NCI-H2196 (cell line): ENCODE data around the gene ZNF766.
A peak's percentile ranks its signal among the peaks of the same experiment; 100 is the strongest.
"Not testable (repeated sequence)": the region's sequence is repeated elsewhere in the genome, so short reads cannot be mapped to it uniquely, and the experiment has no call there.

Experiments used
- DNase-seq: peaks from one replicate; lab custom pipeline; 2025; ENCODE audit not compliant: unreplicated experiment; lab: John Stamatoyannopoulos, UW

ZNF766 gene

DNA sequence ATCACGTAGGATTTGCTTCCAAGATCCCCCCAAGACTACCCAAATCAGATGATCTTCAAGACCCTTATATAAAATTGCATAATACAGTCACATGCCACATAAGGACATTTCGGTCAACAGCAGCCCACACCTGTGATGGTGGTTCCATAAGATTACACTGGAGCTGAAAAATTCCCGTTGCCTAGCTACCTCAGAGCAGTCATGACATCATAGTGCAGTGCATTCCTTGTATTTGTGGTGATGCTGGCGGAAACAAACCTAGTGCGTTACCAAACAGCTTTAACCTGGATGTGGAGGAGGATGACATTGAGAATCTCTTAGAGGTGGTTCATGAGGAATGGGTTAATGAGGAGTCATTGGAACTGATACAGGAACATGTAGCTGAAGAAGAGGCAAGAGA lies 4.8 kb downstream of the ZNF766 start:
- no peak for DNase-seq

DNA sequence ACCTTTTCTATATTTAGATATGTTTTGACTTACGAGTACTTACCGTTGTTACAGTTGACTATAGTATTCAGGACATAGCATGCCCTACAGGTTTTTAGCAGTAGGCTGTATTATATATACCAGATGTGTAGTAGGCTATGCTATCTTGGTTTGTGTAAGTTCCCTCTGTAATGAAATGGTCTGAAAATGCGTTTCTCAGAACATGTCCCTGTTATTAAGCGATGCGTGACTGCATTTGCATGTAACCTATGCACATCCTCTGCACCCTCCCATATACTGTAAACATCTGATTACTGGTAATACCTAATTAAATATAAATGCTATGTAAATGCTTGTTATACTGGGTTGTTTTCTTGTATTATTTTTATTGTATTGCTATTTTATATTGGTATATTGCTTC lies 6.6 kb downstream of the ZNF766 start:
- DNase-seq: no peak

DNA sequence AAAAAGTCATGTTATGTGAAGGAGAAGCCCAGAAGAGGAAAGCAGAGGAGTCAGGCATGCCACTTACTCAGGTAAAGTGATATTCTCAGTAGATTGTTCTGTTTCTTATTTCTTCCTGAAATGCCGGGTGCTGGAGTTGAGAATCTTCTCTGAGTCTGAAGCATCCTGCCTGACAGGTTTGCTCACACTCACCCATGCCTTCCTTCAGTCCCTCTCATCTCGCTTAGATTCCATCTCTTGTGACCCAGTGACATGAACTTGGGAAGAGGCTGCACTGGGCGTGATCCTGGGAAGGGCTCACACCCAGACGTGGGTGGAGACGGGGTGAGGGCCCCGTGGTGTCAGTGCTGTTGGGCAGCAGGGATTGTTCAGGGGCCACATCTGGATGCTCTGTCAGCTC lies 8.1 kb downstream of the ZNF766 start:
- DNase-seq: no peak

- DNase-seq: no peak
Observed at GRCh38 chr19:52286256-52286655, 16.9 kb downstream of the ZNF766 start.

GRCh38 chr19:52291781-52292180 lies 22.4 kb downstream of the ZNF766 start:
- no peak for DNase-seq

DNA sequence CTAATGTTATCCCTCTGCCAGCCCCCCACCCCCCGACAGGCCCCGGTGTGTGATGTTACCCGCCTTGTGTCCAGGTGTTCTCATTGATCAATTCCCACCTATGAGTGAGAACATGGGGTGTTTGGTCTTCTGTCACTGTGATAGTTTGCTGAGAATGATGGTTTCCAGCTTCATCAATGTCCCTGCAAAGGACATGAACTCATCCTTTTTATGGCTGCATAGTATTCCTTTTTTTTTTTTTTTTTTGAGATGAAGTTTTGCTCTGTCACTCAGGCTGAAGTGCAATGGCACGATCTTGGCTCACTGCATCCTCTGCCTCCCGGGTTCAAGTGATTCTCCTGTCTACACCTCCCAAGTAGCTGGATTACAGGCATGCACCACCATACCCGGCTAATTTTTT lies 23.6 kb downstream of the ZNF766 start:
- not testable (repeated sequence) for DNase-seq

- DNase-seq: no peak
Observed at GRCh38 chr19:52296400-52296772, 27.0 kb downstream of the ZNF766 start.

DNA sequence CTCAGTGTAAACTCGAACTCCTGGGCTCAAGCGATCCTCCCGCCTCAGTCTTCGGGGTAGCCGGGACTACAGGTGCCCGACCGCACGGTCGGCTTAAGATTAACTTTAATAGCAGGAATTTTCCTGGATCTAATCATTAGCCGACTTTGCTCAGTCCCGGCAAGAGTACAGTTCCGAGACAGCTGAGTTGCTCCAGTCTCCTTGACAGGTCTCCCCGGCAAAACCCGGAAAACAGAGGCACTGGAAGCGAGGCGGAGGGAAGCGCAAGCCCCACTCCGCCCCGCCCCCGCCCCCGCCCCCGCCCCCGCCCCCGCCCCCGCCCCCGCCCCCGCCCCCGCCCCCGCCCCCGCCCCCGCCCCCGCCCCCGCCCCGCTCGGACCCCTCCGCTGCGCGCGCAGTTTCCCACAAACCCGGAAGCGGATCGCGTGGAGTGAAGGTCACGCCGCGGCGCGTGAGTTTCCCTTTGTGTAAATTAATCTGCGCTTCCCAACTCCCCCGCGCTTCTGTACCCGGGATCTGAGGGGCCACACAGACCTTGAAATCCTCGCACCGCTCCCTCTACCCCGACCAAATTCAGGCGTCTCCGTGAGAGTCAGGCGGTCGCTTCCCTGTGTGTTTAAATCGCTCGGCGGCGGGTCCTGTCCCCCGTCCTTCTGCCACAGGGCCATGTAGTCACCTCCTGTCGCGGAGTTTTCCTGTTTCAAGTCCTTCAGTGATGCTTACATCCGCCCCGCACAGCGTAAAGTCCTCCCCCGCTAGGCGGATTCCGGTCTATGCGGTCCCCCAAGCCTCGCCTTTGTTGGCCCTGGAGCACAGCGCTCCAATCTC lies 27.6 kb downstream of the ZNF766 start, which contains the start of gene ZNF480:
Gene ZNF480, plus strand, starts transcription at position 397 of the 828 bp plus-strand sequence. CDS start 3,244 bp downstream, outside the sequence.
- peak; percentile 78 for DNase-seq

GRCh38 chr19:52297601-52298364 lies 28.4 kb downstream of the ZNF766 start:
- no peak for DNase-seq

DNA sequence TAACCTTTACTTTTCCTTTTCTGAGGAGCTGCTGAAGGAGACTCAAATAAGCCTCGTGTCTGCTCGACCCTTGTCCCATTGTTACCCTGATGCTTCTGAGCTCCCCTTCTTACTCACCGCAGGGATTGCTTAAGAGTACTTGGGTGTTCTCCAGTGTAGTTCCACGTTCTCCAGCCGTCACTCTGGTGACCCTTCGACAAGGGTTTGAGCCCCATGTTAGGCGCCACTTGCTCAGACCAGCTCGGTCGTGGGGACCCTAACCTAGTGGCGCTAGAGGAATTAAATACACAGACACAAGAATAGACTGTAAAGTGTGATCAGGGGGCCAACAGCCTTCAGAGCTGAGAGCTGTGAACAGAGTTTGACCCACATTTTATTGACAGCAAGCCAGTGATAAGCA lies 37.9 kb downstream of the ZNF766 start:
- no peak for DNase-seq

GRCh38 chr19:52322429-52322828 lies 53.0 kb downstream of the ZNF766 start:
- DNase-seq: no peak

DNA sequence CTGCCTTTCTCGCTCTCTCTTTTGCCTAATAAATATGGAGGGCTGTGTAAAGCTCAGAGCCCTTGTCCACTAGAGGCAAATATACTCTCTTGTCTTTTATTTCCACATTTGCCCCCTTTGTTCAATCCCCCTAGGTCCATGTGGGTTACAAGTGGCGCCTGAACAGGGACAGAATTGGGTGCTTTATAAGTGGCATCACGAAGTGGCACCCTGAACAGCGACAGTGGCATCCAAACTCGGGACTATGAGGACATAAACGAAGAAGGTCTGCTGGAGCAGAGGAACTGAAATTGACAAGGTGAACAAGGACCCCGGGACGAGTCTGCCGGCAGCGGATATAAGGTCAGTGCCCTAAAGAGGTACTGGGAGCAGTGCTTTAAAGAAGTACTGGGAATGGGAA lies 62.4 kb downstream of the ZNF766 start:
- no peak for DNase-seq

DNA sequence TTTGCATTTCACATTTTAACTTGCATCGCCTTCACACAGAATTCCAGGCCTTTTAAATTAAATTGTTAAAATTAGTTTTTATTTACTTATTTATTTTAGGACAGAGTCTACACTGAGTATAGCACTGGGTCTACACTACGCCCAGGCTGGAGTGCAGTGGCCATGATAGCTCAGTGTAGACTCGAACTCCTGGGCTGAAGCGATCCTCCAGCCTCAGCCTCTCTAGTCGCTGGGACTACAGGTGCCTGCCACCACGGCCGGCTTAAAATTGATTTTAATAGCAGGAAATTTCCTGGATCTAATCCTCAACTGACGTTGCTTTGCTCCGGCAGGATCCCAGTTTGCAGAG lies 66.4 kb downstream of the ZNF766 start:
- no peak for DNase-seq

DNA sequence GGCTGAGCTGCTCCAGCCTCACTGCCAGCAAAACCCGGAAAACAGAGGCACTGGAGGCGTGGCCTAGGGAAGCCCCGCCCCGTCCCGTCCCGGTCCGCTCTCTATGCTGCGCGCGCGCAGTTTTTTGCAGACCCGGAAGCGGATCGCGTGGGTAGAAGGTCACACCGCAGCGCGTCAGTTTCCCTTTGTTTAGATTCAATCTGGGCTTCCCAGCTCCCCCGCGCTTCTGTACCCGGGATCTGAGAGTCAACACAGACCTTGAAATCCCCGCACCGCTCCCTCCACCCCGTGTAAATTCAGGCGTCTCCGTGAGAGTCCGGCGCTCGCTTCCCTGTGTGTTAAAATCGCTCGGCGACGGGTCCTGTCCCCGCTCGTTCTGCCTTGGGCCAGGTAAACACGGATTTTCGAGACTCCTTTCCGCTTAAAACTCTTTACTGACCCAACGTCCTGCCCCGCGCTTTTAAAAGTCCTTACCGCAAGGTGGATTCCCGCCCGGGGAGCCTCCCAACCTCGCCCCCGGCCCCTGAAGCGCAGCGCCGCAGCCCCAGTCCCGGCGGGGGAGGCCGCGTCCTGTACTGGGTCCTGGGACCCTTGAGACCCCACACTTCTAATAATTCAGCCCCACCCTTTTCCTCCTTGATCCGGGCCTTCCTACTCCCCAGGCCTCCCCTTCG lies 66.9 kb downstream of the ZNF766 start, which contains the start of gene ZNF610:
Gene ZNF610, plus strand, starts transcription at position 127 of the 674 bp plus-strand sequence. CDS start 12,930 bp downstream, outside the sequence.
- peak; percentile 81 for DNase-seq

DNA sequence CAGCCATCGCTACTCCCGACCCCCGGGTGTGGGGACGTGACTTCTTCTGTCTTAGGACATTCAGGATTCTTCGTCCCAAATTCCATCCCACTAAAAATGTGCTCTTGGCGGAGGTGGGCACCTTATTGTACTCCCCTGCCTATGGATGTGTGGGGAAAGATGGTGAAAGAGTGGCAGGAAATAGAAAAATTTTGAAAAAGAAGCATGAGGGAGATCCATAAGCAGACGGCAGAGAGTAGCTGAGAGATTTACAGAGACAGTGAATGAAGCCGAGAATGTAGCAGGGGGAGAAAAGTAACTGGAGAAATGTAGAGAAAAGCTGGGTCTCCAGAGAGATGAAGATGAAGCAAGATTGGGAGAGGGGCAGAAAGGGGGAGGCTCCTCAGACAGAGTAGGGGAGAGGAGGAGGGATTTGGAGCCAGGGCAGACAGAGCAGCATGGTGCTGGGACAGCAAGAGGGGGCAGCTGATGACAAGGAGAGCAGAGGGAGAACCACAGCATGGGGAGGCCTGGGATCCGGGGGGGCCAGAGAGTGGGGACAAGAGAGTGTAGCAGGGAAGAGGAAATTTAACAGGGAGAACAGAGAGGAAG lies 67.5 kb downstream of the ZNF766 start:
- DNase-seq: no peak

GRCh38 chr19:52339022-52339421 lies 69.6 kb downstream of the ZNF766 start:
- not testable (repeated sequence) for DNase-seq

- peak; percentile 36 for DNase-seq
Observed at GRCh38 chr19:52343548-52343947, 74.2 kb downstream of the ZNF766 start.

- no peak for DNase-seq
Observed at GRCh38 chr19:52345162-52345561, 75.8 kb downstream of the ZNF766 start.
